Mesenchymal stem cell (in vitro differentiated cells and primary cell): ENCODE measurements around the gene AOPEP.
A peak's percentile ranks its signal among the peaks of the same experiment; 100 is the strongest.

Experiments
- DNase-seq: peaks from one replicate; pipeline ENCODE4 v3.0.0-alpha.2; 2013
- H2AFZ ChIP-seq: one replicate; pipeline ENCODE4 v1.6.1; 2013; ENCODE audit warnings: low read depth, mild to moderate bottlenecking, control low read depth, inconsistent platforms, low read length, moderate library complexity
- H2AK5ac ChIP-seq: 2 replicates; pipeline ENCODE4 v1.6.1; 2013; ENCODE audit warnings: low read length, moderate library complexity, mild to moderate bottlenecking, inconsistent platforms; ENCODE audit not compliant: severe bottlenecking
- H2BK120ac ChIP-seq: one replicate; pipeline ENCODE4 v1.6.1; 2013; ENCODE audit warnings: low read depth, mild to moderate bottlenecking, inconsistent platforms, low read length, moderate library complexity
- H2BK12ac ChIP-seq, 2 experiments: one replicate each; pipeline ENCODE4 v1.6.1; 2013; ENCODE audit warnings: inconsistent platforms in 2 of 2, low read length in 2 of 2, mild to moderate bottlenecking in 2 of 2, moderate library complexity in 2 of 2, control low read depth in 1 of 2
- H2BK15ac ChIP-seq: one replicate; pipeline ENCODE4 v1.6.1; 2013; ENCODE audit warnings: mild to moderate bottlenecking, low read depth, inconsistent platforms; ENCODE audit not compliant: poor library complexity, severe bottlenecking
- H2BK5ac ChIP-seq: 2 replicates; pipeline ENCODE4 v1.6.1; 2013; ENCODE audit warnings: low read depth, mild to moderate bottlenecking, low read length, control low read depth, inconsistent platforms; ENCODE audit not compliant: poor library complexity, severe bottlenecking
- H3K14ac ChIP-seq, 2 experiments: one replicate each; pipeline ENCODE4 v1.6.1; 2013; ENCODE audit warnings: inconsistent platforms in 2 of 2, low read length in 2 of 2, control low read depth in 1 of 2, mild to moderate bottlenecking in 1 of 2, moderate library complexity in 1 of 2
- H3K18ac ChIP-seq, 2 experiments: one replicate each; pipeline ENCODE4 v1.6.1; 2013; ENCODE audit warnings: inconsistent platforms in 2 of 2, low read length in 2 of 2, control low read depth in 1 of 2, low read depth in 1 of 2, mild to moderate bottlenecking in 1 of 2
- H3K23ac ChIP-seq, 2 experiments: one replicate each; pipeline ENCODE4 v1.6.1; 2013; ENCODE audit warnings: inconsistent platforms in 2 of 2, low read length in 2 of 2, mild to moderate bottlenecking in 2 of 2, moderate library complexity in 2 of 2, control low read depth in 1 of 2
- H3K27ac ChIP-seq: 2 replicates; pipeline ENCODE4 v1.5.1; 2013; ENCODE audit warnings: mild to moderate bottlenecking, moderate library complexity, low read length, control low read depth, inconsistent platforms; ENCODE audit not compliant: poor library complexity, severe bottlenecking
- H3K27me3 ChIP-seq, 2 experiments: 2 replicates each; pipeline versions ENCODE4 v1.6.1 to v1.7.0; 2013; ENCODE audit warnings: low read length in 2 of 2, mild to moderate bottlenecking in 2 of 2, moderate library complexity in 2 of 2, control low read depth in 1 of 2, inconsistent platforms in 1 of 2; ENCODE audit not compliant: control insufficient read depth in 1 of 2, insufficient read depth in 1 of 2
- H3K36me3 ChIP-seq, 2 experiments: 2 replicates each; pipeline versions ENCODE4 v1.6.1 to v1.7.0; 2013; ENCODE audit warnings: low read length in 2 of 2, control low read depth in 1 of 2, inconsistent platforms in 1 of 2, low read depth in 1 of 2, mild to moderate bottlenecking in 1 of 2; ENCODE audit not compliant: insufficient read depth in 2 of 2, control insufficient read depth in 1 of 2
- H3K4ac ChIP-seq, 2 experiments: one replicate each; pipeline ENCODE4 v1.6.1; 2013; ENCODE audit warnings: inconsistent platforms in 2 of 2, low read length in 2 of 2, mild to moderate bottlenecking in 2 of 2, moderate library complexity in 2 of 2, control low read depth in 1 of 2, low read depth in 1 of 2
- H3K4me1 ChIP-seq: 2 replicates; pipeline ENCODE4 v1.6.1; 2013; ENCODE audit warnings: low read depth, low read length, control low read depth; ENCODE audit not compliant: control insufficient read depth, insufficient read depth
- H3K4me2 ChIP-seq: 2 replicates; pipeline ENCODE4 v1.6.1; 2013; ENCODE audit warnings: low read length, mild to moderate bottlenecking, inconsistent platforms; ENCODE audit not compliant: poor library complexity, severe bottlenecking
- H3K4me3 ChIP-seq, 2 experiments: 2 replicates each; pipeline versions ENCODE4 v1.5.1 to v1.7.0; 2013; ENCODE audit warnings: low read length in 2 of 2, mild to moderate bottlenecking in 2 of 2, control low read depth in 1 of 2, low read depth in 1 of 2; ENCODE audit not compliant: insufficient read depth in 1 of 2
- H3K79me1 ChIP-seq: replicated peaks from 2 replicates; pipeline ENCODE4 v1.6.1; 2013; ENCODE audit warnings: mild to moderate bottlenecking, control low read depth, low read length, inconsistent platforms; ENCODE audit not compliant: poor library complexity, severe bottlenecking
- H3K9ac ChIP-seq: 2 replicates; pipeline ENCODE4 v1.7.0; 2013; ENCODE audit warnings: mild to moderate bottlenecking, low read length, moderate library complexity
- H3K9me3 ChIP-seq: 2 replicates; pipeline ENCODE4 v1.7.0; 2013; ENCODE audit warnings: mild to moderate bottlenecking, low read length; ENCODE audit not compliant: control insufficient read depth
- H4K8ac ChIP-seq: one replicate; pipeline ENCODE4 v1.6.1; 2013; ENCODE audit warnings: inconsistent platforms, mild to moderate bottlenecking, low read length, moderate library complexity
- H4K91ac ChIP-seq: one replicate; pipeline ENCODE4 v1.6.1; 2013; ENCODE audit warnings: mild to moderate bottlenecking, low read length, inconsistent platforms
- WGBS: methylation state at CpG from one replicate; pipeline ENCODE4 v1.1.7; 2013; ENCODE audit warnings: mixed read lengths; 5-methylcytosine and 5-hydroxymethylcytosine counted together

AOPEP gene

GRCh38 chr9:94941211-94941875, 214.8 kb downstream of the AOPEP start:
- no peak overlapping the region for H3K9ac ChIP-seq
- no peaks in the 10 kb centered on the region for H3K27me3 ChIP-seq
- H3K4ac ChIP-seq = no peak overlapping the region
- H3K14ac ChIP-seq = no peak overlapping the region
- H2AFZ ChIP-seq = no peak overlapping the region
- peak overlapping the region; percentile 12 for H4K8ac ChIP-seq
- H2BK15ac ChIP-seq = no peak overlapping the region
- no peak overlapping the region for H3K4me2 ChIP-seq
- H3K18ac ChIP-seq = peak overlapping the region; percentile 28 to 55
- peak overlapping the region; percentile 66 for H3K27ac ChIP-seq
- H3K4me1 ChIP-seq = peaks cover 9% of the 10 kb centered on the region
- peaks cover 3% of the 10 kb centered on the region for H3K79me1 ChIP-seq
- DNase-seq = peak; percentile 28
- no peaks in the 10 kb centered on the region for H3K36me3 ChIP-seq
- H4K91ac ChIP-seq = no peak overlapping the region
- WGBS = 71% methylated on average over 3 of the region's 3 CpGs
- peak overlapping the region in 1 of 2 experiments; percentile 47 for H2BK12ac ChIP-seq
- no peaks in the 10 kb centered on the region for H3K9me3 ChIP-seq
- peak overlapping the region; percentile 82 for H2AK5ac ChIP-seq
- H2BK5ac ChIP-seq = peak overlapping the region; percentile 53
- H2BK120ac ChIP-seq = peak overlapping the region; percentile 21
- no peak overlapping the region for H3K4me3 ChIP-seq
- H3K23ac ChIP-seq = no peak overlapping the region

GRCh38 chr9:94944626-94945025, 218.1 kb downstream of the AOPEP start:
- no peak overlapping the region for H3K9ac ChIP-seq
- no peak overlapping the region for H3K4ac ChIP-seq
- no peak overlapping the region for H3K14ac ChIP-seq
- no peaks in the 10 kb centered on the region for H3K9me3 ChIP-seq
- peak overlapping the region in 1 of 2 experiments; percentile 63 for H2BK12ac ChIP-seq
- peak; percentile 42 for DNase-seq
- H3K4me1 ChIP-seq = peaks cover 12% of the 10 kb centered on the region
- no peak overlapping the region for H3K18ac ChIP-seq
- no peak overlapping the region for H4K91ac ChIP-seq
- H2BK15ac ChIP-seq = no peak overlapping the region
- no peak overlapping the region for H3K23ac ChIP-seq
- 90% methylated on average over 1 of the region's 1 CpG for WGBS
- H3K4me2 ChIP-seq = no peak overlapping the region
- H4K8ac ChIP-seq = no peak overlapping the region
- H3K36me3 ChIP-seq = no peaks in the 10 kb centered on the region
- H2BK5ac ChIP-seq = no peak overlapping the region
- peaks cover 2% of the 10 kb centered on the region for H3K79me1 ChIP-seq
- H2AFZ ChIP-seq = no peak overlapping the region
- H3K27ac ChIP-seq = no peak overlapping the region
- H2BK120ac ChIP-seq = no peak overlapping the region
- peak overlapping the region; percentile 93 for H2AK5ac ChIP-seq
- H3K27me3 ChIP-seq = no peaks in the 10 kb centered on the region
- no peak overlapping the region for H3K4me3 ChIP-seq

GRCh38 chr9:94945197-94946144, 219.0 kb downstream of the AOPEP start:
- Histone ChIP-seq H3K4ac (no peak overlapping the region), H3K4me3 (peak overlapping the region in 1 of 2 experiments; percentile 41), H3K79me1 (peaks cover 2% of the 10 kb centered on the region), H4K91ac (peak overlapping the region; percentile 2), H3K27ac (peak overlapping the region; percentile 27), H2BK15ac (no peak overlapping the region), H3K9ac (peak overlapping the region; percentile 71), H2BK5ac (no peak overlapping the region), H3K23ac (no peak overlapping the region), H3K18ac (peak overlapping the region in 1 of 2 experiments; percentile 3), H3K4me1 (peaks cover 17% of the 10 kb centered on the region), H3K4me2 (no peak overlapping the region), H3K14ac (peak overlapping the region in 1 of 2 experiments; percentile 2), H2BK120ac (no peak overlapping the region), H2AFZ (no peak overlapping the region), H2AK5ac (no peak overlapping the region), H3K36me3 (no peaks in the 10 kb centered on the region), H3K27me3 (no peaks in the 10 kb centered on the region), H4K8ac (no peak overlapping the region), H2BK12ac (peak overlapping the region in 1 of 2 experiments; percentile 63), H3K9me3 (no peaks in the 10 kb centered on the region)
- WGBS = 38% methylated on average over 11 of the region's 14 CpGs
- DNase-seq = peak; percentile 92

- no peak for DNase-seq
- H3K9me3 ChIP-seq = no peaks in the 10 kb centered on the region
- peaks cover 2% of the 10 kb centered on the region for H3K79me1 ChIP-seq
- H3K27ac ChIP-seq = peak overlapping the region; percentile 30
- WGBS = 91% methylated on average over 3 of the region's 3 CpGs
- peak overlapping the region in 1 of 2 experiments; percentile 49 for H3K4ac ChIP-seq
- no peak overlapping the region for H3K4me3 ChIP-seq
- H3K27me3 ChIP-seq = no peaks in the 10 kb centered on the region
- no peak overlapping the region for H3K4me2 ChIP-seq
- no peak overlapping the region for H3K14ac ChIP-seq
- peak overlapping the region in 1 of 2 experiments; percentile 43 for H2BK12ac ChIP-seq
- H3K23ac ChIP-seq = peak overlapping the region in 1 of 2 experiments; percentile 18
- H3K9ac ChIP-seq = peak overlapping the region; percentile 71
- no peak overlapping the region for H4K91ac ChIP-seq
- H2BK15ac ChIP-seq = no peak overlapping the region
- H4K8ac ChIP-seq = no peak overlapping the region
- H2AFZ ChIP-seq = peak overlapping the region; percentile 24
- no peak overlapping the region for H2BK120ac ChIP-seq
- H3K36me3 ChIP-seq = no peaks in the 10 kb centered on the region
- H2BK5ac ChIP-seq = no peak overlapping the region
- H3K4me1 ChIP-seq = peaks cover 20% of the 10 kb centered on the region
- H2AK5ac ChIP-seq = peak overlapping the region; percentile 29
- H3K18ac ChIP-seq = no peak overlapping the region
Observed at GRCh38 chr9:94946256-94946655, 219.8 kb downstream of the AOPEP start.
